Heart right ventricle (tissue), 16 donors: ENCODE measurements around the gene ASB18. TPM values are rescaled to one million over a fixed set of nuclear protein-coding genes. Genes with fewer than 3 reads are reported as not detected.

Source experiments
- ATAC-seq, 8 donors: fragments of 200-7000 bp; cut with Tn5 transposase; one replicate each; pipeline ENCODE4 v1.9.1; 2020; ENCODE audit warnings: mild to moderate bottlenecking in 8 of 8, moderate library complexity in 8 of 8, moderate number of reproducible peaks in 1 of 8
- DNase-seq, 2 donors: peaks; one replicate each; pipeline ENCODE4 v3.0.0-alpha.2; 2020
- H3K27ac ChIP-seq, 10 donors: fragments of 200-600 bp; sonication (generic) in 2 of 10; one replicate each; pipeline versions ENCODE4 v1.5.0 to v1.8.0; 2020 to 2022; ENCODE audit warnings: mild to moderate bottlenecking in 3 of 10
- H3K27me3 ChIP-seq, 7 donors: fragments of 200-600 bp; one replicate each; pipeline ENCODE4 v1.8.0; 2021 to 2022; ENCODE audit warnings: mild to moderate bottlenecking in 2 of 7
- H3K36me3 ChIP-seq, 9 donors: fragments of 200-600 bp; sonication (generic) in 1 of 9; one replicate each; pipeline versions ENCODE4 v1.5.0 to v1.8.0; 2020 to 2022; ENCODE audit warnings: mild to moderate bottlenecking in 2 of 9
- H3K4me1 ChIP-seq, 9 donors: fragments of 200-600 bp; sonication (generic) in 1 of 9; one replicate each; pipeline versions ENCODE4 v1.5.0 to v1.8.0; 2020 to 2022; ENCODE audit warnings: mild to moderate bottlenecking in 4 of 9
- H3K4me3 ChIP-seq, 10 donors: fragments of 200-600 bp; sonication (generic) in 2 of 10; one replicate each; pipeline versions ENCODE4 v1.5.0 to v1.8.0; 2020 to 2022; ENCODE audit warnings: mild to moderate bottlenecking in 7 of 10, moderate library complexity in 2 of 10
- H3K9me3 ChIP-seq, 11 donors: fragments of 200-600 bp in 10 of 11; sonication (generic) in 2 of 11; one replicate each; pipeline versions ENCODE4 v1.5.0 to v1.8.0; 2013 to 2022; ENCODE audit warnings: mild to moderate bottlenecking in 2 of 11, control low read depth in 1 of 11, moderate library complexity in 1 of 11
- WGBS, 2 donors: extraction: QIAGEN DNeasy Blood & Tissue Kit; methylation state at CpG; one replicate each; pipeline ENCODE4 v1.1.7; 2013; ENCODE audit warnings: inconsistent platforms in 1 of 2; 5-methylcytosine and 5-hydroxymethylcytosine counted together
- intact Hi-C, 10 donors: fragments of 100-400 bp; cut with DNase I; formaldehyde crosslinking; loops; one replicate each; pipeline versions ENCODE4 v1.11.1 to v1.14.2; 2022
- polyA plus RNA-seq, 2 donors: library from polyadenylated mRNA; stranded (reverse); fragments of 200-250 nt; gene quantifications; one replicate each; pipeline ENCODE4 v1.2.3, GENCODE V29; 2013
- total RNA-seq, 10 donors: library from RNA; stranded (reverse); fragmentation: NEBNext Ultra II Directional in 3 of 10; extraction: Animal tissue kit (Norgen Biotek cat#: 25700) in 3 of 10; gene quantifications; one replicate each; pipeline versions ENCODE4 v1.2.1 to v1.2.4, GENCODE V29; 2021 to 2023
- TF ChIP-seq, protein P1 (sequence below), 9 donors: fragments of 200-600 bp; sonication (generic) in 2 of 9; IDR thresholded peaks; one replicate each; pipeline versions ENCODE4 v1.5.0 to v1.8.0; 2021 to 2022; ENCODE audit warnings: antibody characterized with exemption in 9 of 9, mild to moderate bottlenecking in 5 of 9, moderate library complexity in 1 of 9
- donor health status: Arrhythmogenic right ventricular cardiomyopathy.
- donor health status: ischemic (EF 13 %, LVEDD 7.1; RV severe dilation, severe dysfunction).
- donor health status: healthy with polysubstance abuse.
- donor health status: DM: no; HTN: yes; CAD: no.
- donor health status: DM: no; HTN: no; CAD: no.
- donor health status: ischemic (EF 25% LVEDD 6.9; RV normal size, moderate dysfunction).
- donor health status: ischemic (EF 25% LVEDD 5.7; RV mildly dilated, moderate dysfunction).
- donor health status: healthy.
- donor health status: DM: yes; HTN: yes; CAD: no.
- donor health status: Ischemic cardiomyopathy.
- donor health status: ischemic (EF 35%, LVEDD 5.7; RV mildly dilated, moderate dysfunction).
- donor health status: nonischemic (EF 11% LVEDD 7.7; RV severe dilation, severe dysfunction).
- donor health status: DM: yes; HTN: yes; CAD: no.
- donor health status: PGD.
- donor health status: ischemic (EF 29% LVEDD 5.4; RV normal size, mild dysfunction).
- donor health status: nonischemic (EF 23%, LVEDD 6.1; RV moderate dilation, normal function).

The ASB18 gene
- total and polyA plus RNA-seq, 12 donors: 3.5 to 47.1 (median 20.2) TPM

DNA sequence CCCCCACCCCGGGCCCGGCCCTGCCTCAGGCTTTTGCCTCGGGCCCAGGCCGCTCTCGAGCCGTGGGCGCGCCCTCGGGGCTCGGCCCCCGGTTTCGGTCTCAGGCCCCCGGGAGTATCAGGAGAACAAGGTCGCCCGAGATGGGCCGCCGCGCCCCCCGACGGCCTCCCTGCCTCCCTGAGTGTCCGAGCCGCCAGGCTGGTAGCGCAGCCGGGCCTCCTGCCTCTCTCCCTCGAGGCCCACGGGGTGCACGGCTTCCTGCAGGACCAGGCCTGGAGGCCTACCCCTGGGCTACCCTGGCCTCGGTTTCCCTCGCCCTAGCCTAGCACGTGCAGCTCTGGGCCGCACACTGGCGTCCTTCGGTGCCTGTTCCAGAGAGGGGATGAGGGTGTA is 104.4 kb downstream of the ASB18 start:
- H3K4me3 ChIP-seq: peak overlapping the region in 1 of 10 donors; percentile 3
- TF ChIP-seq, protein P1, sequence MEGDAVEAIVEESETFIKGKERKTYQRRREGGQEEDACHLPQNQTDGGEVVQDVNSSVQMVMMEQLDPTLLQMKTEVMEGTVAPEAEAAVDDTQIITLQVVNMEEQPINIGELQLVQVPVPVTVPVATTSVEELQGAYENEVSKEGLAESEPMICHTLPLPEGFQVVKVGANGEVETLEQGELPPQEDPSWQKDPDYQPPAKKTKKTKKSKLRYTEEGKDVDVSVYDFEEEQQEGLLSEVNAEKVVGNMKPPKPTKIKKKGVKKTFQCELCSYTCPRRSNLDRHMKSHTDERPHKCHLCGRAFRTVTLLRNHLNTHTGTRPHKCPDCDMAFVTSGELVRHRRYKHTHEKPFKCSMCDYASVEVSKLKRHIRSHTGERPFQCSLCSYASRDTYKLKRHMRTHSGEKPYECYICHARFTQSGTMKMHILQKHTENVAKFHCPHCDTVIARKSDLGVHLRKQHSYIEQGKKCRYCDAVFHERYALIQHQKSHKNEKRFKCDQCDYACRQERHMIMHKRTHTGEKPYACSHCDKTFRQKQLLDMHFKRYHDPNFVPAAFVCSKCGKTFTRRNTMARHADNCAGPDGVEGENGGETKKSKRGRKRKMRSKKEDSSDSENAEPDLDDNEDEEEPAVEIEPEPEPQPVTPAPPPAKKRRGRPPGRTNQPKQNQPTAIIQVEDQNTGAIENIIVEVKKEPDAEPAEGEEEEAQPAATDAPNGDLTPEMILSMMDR (IDR thresholded peaks at IDR 0.05): no peak
- intact Hi-C loops: loop anchor here in 1 of 10 donors (10.0 kb wide), 1 partner anchor 355 kb away; no protein-coding TSS in a partner anchor
- no peak overlapping the region for H3K27ac ChIP-seq
- no peaks in the 10 kb centered on the region for H3K36me3 ChIP-seq
- 9 to 13% methylated on average over 21 to 33 of the region's 33 CpGs for WGBS, 2 donors
- H3K27me3 ChIP-seq: peaks cover 19 to 88% (median 85%) of the 10 kb centered on the region in 7 donors
- DNase-seq: no peak
- no peaks in the 10 kb centered on the region for H3K9me3 ChIP-seq
- H3K4me1 ChIP-seq: peaks cover 4 to 20% (median 18%) of the 10 kb centered on the region in 9 donors
- no peak for ATAC-seq

DNA sequence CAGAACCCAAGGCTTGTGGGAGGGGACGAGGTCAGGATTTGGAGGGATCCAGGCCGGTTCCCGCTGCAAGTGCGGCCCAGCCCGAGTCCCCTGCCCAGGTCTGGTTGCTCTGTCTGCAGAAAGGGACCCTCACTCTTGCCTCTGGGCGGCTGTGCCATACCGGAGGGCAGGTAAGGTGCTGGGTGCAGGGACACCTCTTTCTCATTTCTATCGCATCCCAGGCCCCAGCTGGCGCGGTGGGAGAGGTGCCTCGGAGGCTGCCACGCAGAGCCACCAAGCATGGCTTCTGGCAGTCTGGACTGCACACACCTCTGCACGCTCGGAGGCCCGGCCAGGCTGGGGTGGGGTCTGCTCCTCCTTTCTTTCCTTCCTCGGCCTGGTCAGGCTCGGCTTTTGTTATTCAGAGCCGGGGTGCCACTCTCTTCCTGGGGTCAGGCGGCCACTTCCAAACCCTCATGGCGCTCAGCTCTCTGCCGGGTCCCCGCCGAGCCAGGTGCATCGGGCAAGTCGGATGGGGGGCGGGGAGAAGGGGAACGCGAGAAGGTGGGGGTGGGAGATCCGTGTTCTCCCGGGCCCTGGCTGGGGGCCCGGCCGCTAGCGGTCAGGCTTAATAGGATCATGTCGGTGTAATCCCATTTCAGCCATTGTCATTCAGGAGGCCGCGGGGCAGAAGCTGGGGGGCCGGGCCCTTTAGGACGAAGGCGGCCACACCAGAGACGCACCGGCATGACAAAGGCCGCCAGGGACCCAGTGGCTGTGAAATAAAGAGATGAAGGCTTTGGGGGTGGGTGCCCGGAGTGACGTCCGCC is 105.0 kb downstream of the ASB18 start:
- Histone ChIP-seq H3K36me3 (no peaks in the 10 kb centered on the region), H3K9me3 (no peaks in the 10 kb centered on the region), H3K4me3 (peak overlapping the region in 1 of 10 donors; percentile 3), H3K27ac (no peak overlapping the region), H3K27me3 (peaks cover 15 to 88% (median 79%) of the 10 kb centered on the region in 7 donors), H3K4me1 (peaks cover 0 to 14% (median 12%) of the 10 kb centered on the region in 9 donors)
- no peak for DNase-seq
- ATAC-seq: no peak
- WGBS, 2 donors: 20 to 24% methylated on average over 43 to 45 of the region's 45 CpGs
- intact Hi-C loops: no loop called here
- TF ChIP-seq, protein P1 (IDR thresholded peaks at IDR 0.05): no peak

DNA sequence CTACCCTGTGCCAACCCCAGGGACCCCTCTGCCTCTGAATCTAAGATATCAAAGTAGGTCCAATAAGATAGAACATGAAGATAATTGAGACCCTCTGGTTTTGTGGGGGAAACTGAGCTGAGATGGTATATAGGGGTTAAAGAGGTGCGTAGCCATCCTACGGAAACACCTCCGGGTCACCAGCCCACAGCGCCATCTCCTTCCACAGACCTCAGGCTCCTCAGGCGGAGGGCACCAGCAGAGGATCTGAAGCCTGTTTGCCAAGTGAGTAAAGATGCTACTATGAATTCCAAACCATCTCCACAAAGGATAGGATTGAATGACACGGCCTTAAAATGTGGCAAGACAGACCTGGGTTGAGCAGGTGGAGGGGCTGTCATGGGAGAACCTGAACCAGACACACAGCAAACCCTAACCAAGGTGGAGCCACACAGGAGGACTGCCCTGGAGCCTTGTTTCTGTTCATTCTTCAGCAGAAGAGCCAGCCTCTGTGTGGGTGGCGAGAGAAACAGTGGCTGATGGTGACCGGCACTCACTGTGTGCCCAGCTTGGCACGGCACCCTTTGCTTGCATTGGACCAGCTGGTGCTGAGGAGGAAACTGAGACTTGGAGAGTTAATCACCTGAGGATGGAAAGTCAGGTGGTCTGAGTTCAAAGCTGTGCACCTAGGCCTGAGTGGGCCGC is 106.2 kb downstream of the ASB18 start:
- H3K27ac ChIP-seq: no peak overlapping the region
- H3K4me1 ChIP-seq: peaks cover 0 to 3% (median under 1%) of the 10 kb centered on the region in 9 donors
- WGBS, 2 donors: 92% methylated on average over 10 of the region's 10 CpGs
- H3K36me3 ChIP-seq: no peaks in the 10 kb centered on the region
- intact Hi-C loops: no loop called here
- ATAC-seq (no peak), DNase-seq (no peak)
- H3K4me3 ChIP-seq: no peak overlapping the region
- peaks cover 0 to 8% (median 4%) of the 10 kb centered on the region in 11 donors for H3K9me3 ChIP-seq
- peaks cover 9 to 78% (median 66%) of the 10 kb centered on the region in 7 donors for H3K27me3 ChIP-seq
- TF ChIP-seq, protein P1 (IDR thresholded peaks at IDR 0.05): no peak

GRCh38 chr2:236157366-236157765 is 106.8 kb downstream of the ASB18 start:
- peaks cover 9 to 72% (median 61%) of the 10 kb centered on the region in 7 donors for H3K27me3 ChIP-seq

More at GRCh38 chr2:236157366-236157765, 106.8 kb downstream of the ASB18 start:
- Histone ChIP-seq H3K4me1 (peaks cover 0 to 3% (median 0%) of the 10 kb centered on the region in 9 donors), H3K9me3 (peaks cover 0 to 14% (median 10%) of the 10 kb centered on the region in 11 donors), H3K36me3 (no peaks in the 10 kb centered on the region), H3K4me3 (no peak overlapping the region), H3K27ac (no peak overlapping the region)
- TF ChIP-seq, protein P1 (IDR thresholded peaks at IDR 0.05): no peak
- intact Hi-C loops: no loop called here
- ATAC-seq: no peak
- DNase-seq: no peak
- WGBS, 2 donors: 91 to 93% methylated on average over 6 of the region's 6 CpGs
